Middle frontal gyrus (tissue), 1 donor: ENCODE measurements around the gene KCNAB1.

ENCODE experiments used
- DNase-seq: peaks from one replicate; pipeline ENCODE4 v3.0.0-alpha.2; 2015; ENCODE audit warnings: low spot score; ENCODE audit errors: extremely low spot score

Gene KCNAB1

GRCh38 chr3:156360963-156361362, 240.6 kb downstream of the KCNAB1 start:
- no peak for DNase-seq

DNA sequence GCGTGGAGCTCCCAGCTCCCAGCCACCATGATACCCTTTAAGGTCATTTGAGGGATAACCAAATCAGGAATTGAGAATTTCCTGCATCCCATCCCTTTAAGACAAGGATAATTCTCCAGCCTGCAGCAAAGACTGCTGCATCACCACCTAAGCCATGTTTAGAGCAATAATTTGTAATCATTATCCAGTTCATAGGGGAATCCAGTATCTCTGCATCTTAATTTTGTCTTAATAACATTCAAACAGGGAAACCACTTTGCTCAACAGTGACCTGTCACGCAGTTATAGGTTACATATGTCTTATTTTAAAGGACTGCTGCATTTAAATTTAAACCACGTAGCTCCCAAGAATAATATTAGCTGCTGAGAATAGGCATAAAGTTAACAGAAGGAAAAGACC, 246.2 kb downstream of the KCNAB1 start:
- no peak for DNase-seq

DNA sequence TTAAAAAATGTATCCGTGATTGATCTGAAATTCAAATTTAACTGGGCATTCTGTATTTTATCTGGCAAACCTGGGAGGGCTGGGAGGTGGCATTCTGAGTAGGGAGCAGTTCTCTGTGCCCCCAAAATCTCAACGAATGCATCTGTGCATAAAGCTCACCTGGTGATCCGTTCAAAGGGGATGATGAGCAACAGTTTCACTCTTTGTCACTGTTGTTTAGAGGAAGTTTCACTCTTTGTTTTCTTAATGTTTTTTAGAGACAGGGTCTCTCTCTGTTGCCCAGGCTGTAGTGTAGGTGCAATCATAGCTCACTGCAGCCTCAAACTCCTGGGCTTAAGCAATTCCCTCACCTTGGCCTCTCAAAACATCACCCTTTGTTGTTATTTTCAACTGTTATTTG, 247.8 kb downstream of the KCNAB1 start:
- no peak for DNase-seq

GRCh38 chr3:156371701-156372100, 251.3 kb downstream of the KCNAB1 start:
- DNase-seq: no peak

GRCh38 chr3:156373095-156373494, 252.7 kb downstream of the KCNAB1 start:
- DNase-seq: no peak

GRCh38 chr3:156373654-156374053, 253.3 kb downstream of the KCNAB1 start:
- DNase-seq: no peak

DNA sequence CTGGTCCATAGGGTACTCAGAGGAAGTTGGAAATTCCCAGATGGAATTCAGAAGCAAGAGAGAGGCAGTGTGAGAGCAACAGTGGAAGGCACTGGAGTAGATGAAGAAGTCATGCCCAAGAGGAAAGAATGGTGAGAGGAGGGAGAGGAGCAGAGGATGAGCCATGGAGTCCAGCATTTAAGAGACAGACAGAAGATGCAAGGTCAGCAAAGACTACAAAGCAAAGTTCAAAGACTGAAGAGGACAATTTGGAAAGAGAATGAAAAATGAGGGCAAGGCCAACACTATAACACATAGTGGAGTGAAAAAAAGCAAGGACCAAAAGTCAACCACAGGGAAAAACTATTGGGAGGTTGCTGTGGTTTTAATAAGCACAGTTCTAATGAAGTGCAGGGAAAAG, 255.8 kb downstream of the KCNAB1 start:
- no peak for DNase-seq

DNA sequence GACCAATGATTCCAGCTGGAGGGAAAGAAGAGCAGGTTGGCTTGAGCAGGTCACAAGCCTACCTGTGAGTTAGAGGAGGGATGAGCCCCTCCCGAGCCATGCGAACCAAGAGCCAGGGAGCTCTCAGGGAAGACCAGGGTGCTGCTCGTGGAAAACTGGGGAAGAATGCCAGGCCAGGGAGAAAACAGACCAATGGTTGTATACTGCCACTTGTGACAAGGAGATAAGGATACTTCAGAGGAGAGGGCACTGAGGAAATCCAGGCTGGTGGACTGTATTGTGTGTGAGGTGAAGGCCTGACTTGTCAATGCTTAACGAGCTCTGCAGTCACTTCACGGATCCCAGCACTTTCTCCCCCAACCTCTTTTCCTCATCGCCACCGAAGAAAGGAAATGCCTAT, 256.9 kb downstream of the KCNAB1 start:
- no peak for DNase-seq

DNA sequence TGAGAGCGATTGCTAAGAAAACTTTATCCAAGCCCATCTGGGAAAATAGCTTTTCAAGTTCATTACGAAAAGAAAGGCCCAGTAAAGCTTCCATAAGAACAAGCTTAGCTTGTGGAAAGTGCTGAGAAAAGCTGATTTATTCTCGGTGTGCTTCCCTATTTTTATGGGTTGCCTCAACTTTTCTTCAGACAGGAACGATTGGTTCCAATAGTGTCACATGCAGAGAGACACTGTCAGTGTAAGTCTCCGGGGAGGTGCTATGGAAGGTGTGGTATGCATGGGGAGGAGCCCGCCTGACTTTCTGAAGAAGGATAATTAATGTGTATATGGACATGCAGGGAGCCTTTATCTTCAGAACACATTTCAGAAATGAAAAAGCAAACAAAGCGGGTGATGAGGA, 257.3 kb downstream of the KCNAB1 start:
- DNase-seq: no peak

- no peak for DNase-seq
These were observed 258.5 kb downstream of the KCNAB1 start for GRCh38 chr3:156378871-156379270.

DNA sequence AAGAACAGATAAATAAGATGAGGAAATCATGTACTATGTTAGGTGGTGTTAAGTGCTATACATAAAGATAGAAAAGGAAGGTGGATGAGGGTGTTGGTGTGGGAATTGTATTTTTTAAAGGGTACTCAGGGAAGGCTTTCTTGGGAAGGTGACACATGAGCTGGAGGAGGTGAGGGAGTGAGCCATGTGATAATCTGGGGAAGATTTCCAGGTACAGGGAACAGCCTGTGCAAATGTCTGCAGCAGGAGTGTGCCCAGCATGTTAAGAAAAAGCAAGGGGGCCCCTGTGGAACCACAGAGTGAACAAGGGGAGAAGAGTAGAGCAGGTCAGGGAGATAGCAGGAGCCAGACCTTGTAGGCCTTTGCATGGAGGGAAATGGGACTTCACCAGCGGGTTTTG, 258.9 kb downstream of the KCNAB1 start:
- DNase-seq: no peak

- no peak for DNase-seq
These were observed 260.9 kb downstream of the KCNAB1 start for GRCh38 chr3:156381253-156381652.

- DNase-seq: no peak
These were observed 262.3 kb downstream of the KCNAB1 start for GRCh38 chr3:156382458-156383346.

DNA sequence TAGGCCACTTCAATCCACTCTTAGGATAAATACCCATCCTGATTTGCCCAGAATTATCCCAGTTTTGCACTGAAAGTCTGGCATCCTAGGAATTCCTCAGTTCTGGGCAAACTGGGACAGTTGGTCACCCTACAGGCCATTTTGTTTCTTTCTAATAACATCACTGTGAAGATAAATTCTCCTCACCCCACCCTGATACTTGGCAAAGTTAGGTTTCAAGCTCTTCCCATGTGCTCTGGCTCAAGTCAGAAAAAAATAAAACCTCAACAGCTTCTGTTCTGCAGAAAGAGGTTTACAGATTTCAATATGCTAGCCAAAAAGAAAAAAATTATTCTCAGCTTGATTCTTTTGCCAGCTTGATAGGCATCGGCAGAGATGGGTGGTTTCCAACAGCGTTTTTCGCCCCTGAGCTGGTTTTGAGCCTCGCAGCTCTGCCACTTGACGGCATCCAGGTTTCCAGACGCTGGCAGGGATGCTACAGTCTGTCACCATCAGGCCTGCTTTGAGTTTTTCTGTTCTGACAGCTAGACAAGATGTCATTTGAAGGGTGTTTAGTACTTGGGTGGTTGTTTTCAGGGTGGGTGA, 263.2 kb downstream of the KCNAB1 start:
- no peak for DNase-seq

GRCh38 chr3:156388497-156389448, 268.4 kb downstream of the KCNAB1 start:
- DNase-seq: no peak

DNA sequence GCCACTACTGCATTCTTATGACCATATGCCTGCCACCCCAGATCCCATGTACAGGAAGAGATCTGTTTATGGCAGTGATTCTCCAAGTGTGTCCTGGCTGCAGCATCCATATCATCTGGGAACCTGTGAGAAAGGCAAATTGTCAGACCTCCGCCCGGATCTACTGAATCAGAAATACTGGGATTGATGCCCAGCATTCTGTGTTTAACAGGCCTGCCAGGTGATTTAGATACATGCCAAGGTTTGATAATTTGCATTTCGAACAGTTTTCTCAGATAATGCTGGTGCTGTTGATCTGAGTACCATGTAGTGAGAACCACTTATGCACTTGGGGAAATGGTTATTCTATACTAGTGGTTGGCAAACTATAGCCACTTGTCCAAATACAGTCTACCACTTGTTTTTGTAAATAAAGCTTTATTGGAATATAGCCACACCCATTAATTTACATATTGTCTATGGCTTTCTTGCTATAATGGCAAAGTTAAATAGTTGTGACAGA, 269.1 kb downstream of the KCNAB1 start:
- DNase-seq: no peak

DNA sequence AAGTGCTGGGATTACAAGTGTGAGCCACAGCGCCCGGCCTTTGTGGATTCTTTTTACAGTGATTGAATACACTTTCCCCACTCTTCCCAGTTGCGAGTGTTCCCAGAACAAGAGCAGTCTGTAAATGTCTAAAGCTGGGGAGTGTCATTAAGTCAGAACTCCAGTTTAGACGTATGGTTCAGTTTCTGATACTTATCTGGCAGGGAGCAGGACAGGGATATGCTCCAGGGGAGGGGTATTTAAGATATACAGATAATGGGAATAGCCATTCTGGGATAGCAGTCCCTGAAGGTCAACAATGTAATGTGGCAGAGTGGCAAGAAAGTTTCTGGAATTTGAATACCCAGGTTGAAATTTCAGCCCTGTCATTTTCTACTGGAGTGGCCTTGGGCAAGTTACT, 270.5 kb downstream of the KCNAB1 start:
- no peak for DNase-seq

GRCh38 chr3:156395961-156396710, 275.8 kb downstream of the KCNAB1 start:
- no peak for DNase-seq

- no peak for DNase-seq
These were observed 276.5 kb downstream of the KCNAB1 start for GRCh38 chr3:156396851-156397250.

DNA sequence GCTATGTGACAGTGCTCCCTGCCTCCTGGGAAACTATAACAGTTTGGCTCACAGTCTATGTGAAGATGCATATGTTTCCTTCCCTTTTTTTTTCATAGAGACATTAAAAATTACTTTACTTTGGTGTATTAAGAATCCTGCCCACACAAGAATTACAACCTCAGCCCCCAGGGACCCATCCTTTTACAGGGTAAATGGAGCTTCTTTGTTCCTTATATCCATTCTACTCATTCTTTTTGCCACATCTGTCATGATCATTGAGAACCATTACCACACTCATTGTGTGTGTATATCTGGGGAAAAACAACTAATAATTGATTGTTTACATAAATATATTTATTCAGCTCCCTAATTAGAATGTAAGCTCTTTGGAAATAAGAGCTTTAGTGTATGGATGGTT, 277.2 kb downstream of the KCNAB1 start:
- DNase-seq: no peak

- DNase-seq: no peak
These were observed 279.7 kb downstream of the KCNAB1 start for GRCh38 chr3:156400062-156400461.
